ENCODE measurements around the gene CAMTA1.
"Not testable (repeated sequence)": the region's sequence is repeated elsewhere in the genome, so short reads cannot be mapped to it uniquely, and the experiment has no call there.

Gene CAMTA1

DNA sequence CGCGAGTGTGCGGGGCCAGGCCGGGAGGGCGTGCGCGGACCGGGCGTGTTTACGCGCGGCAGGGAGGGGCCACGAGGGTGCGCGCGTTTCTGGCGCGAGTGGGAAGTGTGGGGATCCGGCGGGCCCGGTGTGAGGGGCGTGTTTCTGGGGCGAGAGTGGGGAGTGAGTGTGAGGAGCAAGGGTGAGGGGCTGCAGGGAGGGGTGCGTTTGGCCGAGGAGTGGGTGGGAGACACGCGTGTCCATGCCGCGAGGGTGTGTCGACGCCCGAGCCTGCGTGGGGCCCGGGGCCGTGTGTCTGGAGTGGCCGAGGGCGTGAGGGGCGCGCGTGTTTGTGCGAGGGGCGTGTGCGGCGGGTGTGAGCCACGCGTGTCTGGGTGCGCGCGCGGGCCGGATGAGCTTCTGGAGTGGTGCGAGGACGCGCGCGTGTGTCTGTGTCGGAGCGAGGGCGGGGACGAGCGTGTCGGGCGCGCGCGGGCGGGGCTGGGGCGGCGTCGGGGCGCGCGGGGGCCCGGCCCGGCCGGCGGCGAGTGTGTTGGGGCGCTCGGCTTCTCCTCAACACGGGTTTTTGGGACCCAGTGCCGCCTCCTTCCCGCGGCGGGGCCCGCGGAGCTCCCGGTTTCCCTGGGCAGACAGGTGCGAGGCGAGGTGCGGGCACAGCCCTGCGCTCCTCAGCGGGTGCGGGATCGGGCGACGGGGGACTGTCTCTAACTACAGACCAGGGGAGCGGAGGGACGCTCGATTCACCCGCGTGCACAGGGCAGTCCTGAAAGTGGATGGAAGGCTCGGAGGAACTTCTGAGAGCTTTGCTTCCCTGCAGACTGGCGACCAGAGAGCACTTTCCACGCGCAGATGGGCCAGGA, 920.0 kb downstream of the CAMTA1 start:
- ATAC-seq = no peak; the same call in 2 of the 3 replicates
- TF ChIP-seq, protein P1, sequence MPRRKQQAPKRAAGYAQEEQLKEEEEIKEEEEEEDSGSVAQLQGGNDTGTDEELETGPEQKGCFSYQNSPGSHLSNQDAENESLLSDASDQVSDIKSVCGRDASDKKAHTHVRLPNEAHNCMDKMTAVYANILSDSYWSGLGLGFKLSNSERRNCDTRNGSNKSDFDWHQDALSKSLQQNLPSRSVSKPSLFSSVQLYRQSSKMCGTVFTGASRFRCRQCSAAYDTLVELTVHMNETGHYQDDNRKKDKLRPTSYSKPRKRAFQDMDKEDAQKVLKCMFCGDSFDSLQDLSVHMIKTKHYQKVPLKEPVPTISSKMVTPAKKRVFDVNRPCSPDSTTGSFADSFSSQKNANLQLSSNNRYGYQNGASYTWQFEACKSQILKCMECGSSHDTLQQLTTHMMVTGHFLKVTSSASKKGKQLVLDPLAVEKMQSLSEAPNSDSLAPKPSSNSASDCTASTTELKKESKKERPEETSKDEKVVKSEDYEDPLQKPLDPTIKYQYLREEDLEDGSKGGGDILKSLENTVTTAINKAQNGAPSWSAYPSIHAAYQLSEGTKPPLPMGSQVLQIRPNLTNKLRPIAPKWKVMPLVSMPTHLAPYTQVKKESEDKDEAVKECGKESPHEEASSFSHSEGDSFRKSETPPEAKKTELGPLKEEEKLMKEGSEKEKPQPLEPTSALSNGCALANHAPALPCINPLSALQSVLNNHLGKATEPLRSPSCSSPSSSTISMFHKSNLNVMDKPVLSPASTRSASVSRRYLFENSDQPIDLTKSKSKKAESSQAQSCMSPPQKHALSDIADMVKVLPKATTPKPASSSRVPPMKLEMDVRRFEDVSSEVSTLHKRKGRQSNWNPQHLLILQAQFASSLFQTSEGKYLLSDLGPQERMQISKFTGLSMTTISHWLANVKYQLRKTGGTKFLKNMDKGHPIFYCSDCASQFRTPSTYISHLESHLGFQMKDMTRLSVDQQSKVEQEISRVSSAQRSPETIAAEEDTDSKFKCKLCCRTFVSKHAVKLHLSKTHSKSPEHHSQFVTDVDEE (CRISPR knock-in tag; IDR thresholded peaks at IDR 0.05) = peak; percentile 79; the same call in 1 of the 2 replicates
- no peak for TF ChIP-seq ESRRG (CRISPR knock-in tag; IDR thresholded peaks at IDR 0.05)
- TF ChIP-seq, protein P2, sequence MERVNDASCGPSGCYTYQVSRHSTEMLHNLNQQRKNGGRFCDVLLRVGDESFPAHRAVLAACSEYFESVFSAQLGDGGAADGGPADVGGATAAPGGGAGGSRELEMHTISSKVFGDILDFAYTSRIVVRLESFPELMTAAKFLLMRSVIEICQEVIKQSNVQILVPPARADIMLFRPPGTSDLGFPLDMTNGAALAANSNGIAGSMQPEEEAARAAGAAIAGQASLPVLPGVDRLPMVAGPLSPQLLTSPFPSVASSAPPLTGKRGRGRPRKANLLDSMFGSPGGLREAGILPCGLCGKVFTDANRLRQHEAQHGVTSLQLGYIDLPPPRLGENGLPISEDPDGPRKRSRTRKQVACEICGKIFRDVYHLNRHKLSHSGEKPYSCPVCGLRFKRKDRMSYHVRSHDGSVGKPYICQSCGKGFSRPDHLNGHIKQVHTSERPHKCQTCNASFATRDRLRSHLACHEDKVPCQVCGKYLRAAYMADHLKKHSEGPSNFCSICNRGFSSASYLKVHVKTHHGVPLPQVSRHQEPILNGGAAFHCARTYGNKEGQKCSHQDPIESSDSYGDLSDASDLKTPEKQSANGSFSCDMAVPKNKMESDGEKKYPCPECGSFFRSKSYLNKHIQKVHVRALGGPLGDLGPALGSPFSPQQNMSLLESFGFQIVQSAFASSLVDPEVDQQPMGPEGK (CRISPR knock-in tag; IDR thresholded peaks at IDR 0.05; ENCODE audit: borderline replicate concordance) = no peak
- TF ChIP-seq ZFP3 (CRISPR knock-in tag; IDR thresholded peaks at IDR 0.05) = no peak

DNA sequence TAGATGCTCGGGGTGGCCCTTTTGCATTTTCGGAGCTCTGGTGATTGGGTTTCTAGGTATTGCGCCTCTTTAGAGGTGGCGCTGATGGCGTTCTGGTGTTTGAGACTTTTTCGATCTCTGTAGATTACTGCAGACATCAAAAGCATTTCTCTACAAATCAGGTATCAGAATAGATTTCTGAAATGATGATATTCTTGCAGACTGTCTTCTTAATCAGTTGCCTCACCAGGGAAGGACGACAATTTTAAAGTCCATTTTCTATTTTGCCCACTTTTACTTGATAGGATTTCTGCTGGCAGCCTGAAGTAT, 920.6 kb downstream of the CAMTA1 start:
- ATAC-seq = no peak
- TF ChIP-seq GLIS3 (CRISPR knock-in tag; IDR thresholded peaks at IDR 0.05) (no peak), ZFP3 (CRISPR knock-in tag; IDR thresholded peaks at IDR 0.05) (no peak), ZNF8 (CRISPR knock-in tag; IDR thresholded peaks at IDR 0.05) (no peak), PPARA (CRISPR knock-in tag; IDR thresholded peaks at IDR 0.05; ENCODE audit: borderline replicate concordance) (no peak), ZC3H10 (CRISPR knock-in tag; IDR thresholded peaks at IDR 0.05) (no peak), RARB (CRISPR knock-in tag; IDR thresholded peaks at IDR 0.05) (no peak), ZFP30 (CRISPR knock-in tag; IDR thresholded peaks at IDR 0.05) (no peak), ESRRG (CRISPR knock-in tag; IDR thresholded peaks at IDR 0.05) (no peak), ARNTL (CRISPR knock-in tag; IDR thresholded peaks at IDR 0.05; ENCODE audit: borderline replicate concordance, low read depth) (no peak), ZNF565 (CRISPR knock-in tag; conservative IDR thresholded peaks at IDR 0.05; ENCODE audit: low read depth) (no peak), SNAI2 (CRISPR knock-in tag; IDR thresholded peaks at IDR 0.05) (no peak), CSDC2 (CRISPR knock-in tag; IDR thresholded peaks at IDR 0.05) (no peak), TCF4 (CRISPR knock-in tag; IDR thresholded peaks at IDR 0.05; ENCODE audit: borderline replicate concordance) (no peak), ISL1 (CRISPR knock-in tag; IDR thresholded peaks at IDR 0.05) (no peak)
- TF ChIP-seq, protein P3, sequence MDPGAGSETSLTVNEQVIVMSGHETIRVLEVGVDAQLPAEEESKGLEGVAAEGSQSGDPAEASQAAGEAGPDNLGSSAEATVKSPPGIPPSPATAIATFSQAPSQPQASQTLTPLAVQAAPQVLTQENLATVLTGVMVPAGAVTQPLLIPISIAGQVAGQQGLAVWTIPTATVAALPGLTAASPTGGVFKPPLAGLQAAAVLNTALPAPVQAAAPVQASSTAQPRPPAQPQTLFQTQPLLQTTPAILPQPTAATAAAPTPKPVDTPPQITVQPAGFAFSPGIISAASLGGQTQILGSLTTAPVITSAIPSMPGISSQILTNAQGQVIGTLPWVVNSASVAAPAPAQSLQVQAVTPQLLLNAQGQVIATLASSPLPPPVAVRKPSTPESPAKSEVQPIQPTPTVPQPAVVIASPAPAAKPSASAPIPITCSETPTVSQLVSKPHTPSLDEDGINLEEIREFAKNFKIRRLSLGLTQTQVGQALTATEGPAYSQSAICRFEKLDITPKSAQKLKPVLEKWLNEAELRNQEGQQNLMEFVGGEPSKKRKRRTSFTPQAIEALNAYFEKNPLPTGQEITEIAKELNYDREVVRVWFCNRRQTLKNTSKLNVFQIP (CRISPR knock-in tag; IDR thresholded peaks at IDR 0.05; ENCODE audit: borderline replicate concordance, low read depth) = no peak
- TF ChIP-seq, protein P1 (CRISPR knock-in tag; IDR thresholded peaks at IDR 0.05) = no peak
- TF ChIP-seq, protein P2 (CRISPR knock-in tag; IDR thresholded peaks at IDR 0.05; ENCODE audit: borderline replicate concordance) = no peak

DNA sequence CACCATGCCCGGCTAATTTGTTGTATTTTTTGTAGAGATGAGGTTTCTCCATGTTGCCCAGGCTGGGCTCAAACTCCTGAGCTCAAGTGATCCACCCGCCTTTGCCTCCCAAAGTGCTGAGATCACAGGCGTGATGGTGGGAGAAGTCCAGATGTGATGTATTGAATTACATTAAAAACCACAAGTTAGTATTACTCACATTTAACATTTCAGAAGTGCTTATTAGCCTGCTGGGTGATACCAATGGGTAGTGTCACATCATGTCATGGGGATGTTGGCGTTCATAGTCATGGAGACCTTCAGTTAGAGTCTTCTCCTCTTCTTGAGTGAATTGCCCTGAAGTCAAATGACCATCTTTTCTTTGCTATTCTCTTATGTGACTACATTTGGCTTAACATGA, 922.3 kb downstream of the CAMTA1 start:
- TF ChIP-seq ZNF8 (CRISPR knock-in tag; IDR thresholded peaks at IDR 0.05) = no peak
- TF ChIP-seq ARNTL (CRISPR knock-in tag; IDR thresholded peaks at IDR 0.05; ENCODE audit: borderline replicate concordance, low read depth) = no peak
- no peak for ATAC-seq

DNA sequence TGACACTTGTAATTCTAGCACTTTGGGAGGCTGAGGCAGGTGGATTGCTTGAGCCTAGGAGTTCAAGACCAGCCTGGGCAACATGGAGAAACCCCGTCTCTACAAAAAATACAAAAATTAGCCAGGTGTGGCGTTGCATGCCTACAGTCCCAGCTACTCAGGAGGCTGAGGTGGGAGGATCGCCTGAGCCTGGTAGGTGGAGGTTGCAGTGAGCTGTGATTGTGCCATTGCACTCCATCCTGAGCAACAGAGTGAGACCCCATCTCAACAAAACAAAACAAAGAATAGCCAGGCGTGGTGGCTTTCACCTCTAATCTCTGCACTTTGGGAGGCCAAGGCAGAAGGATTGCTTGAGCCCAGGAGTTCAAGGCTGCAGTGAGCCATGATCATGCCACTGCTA, 922.8 kb downstream of the CAMTA1 start:
- not testable (repeated sequence) for ATAC-seq
